Bone marrow (tissue), 2 donors: Measurements from ENCODE around the gene ZEB2.

Experiments used
- DNase-seq, 2 donors: peaks; one replicate each; lab custom pipeline; 2025; lab: John Stamatoyannopoulos, UW

Gene ZEB2

GRCh38 chr2:144471305-144472045 is 48.4 kb downstream of the ZEB2 start:
- DNase-seq, result no peak

GRCh38 chr2:144470816-144471215 is 49.1 kb downstream of the ZEB2 start:
- DNase-seq, result no peak

GRCh38 chr2:144470334-144470733 is 49.6 kb downstream of the ZEB2 start:
- DNase-seq, result no peak

- no peak for DNase-seq
Measured at GRCh38 chr2:144469798-144470197, 50.1 kb downstream of the ZEB2 start.

GRCh38 chr2:144468823-144469595 is 50.9 kb downstream of the ZEB2 start:
- no peak for DNase-seq

- DNase-seq, result no peak
Measured at GRCh38 chr2:144467502-144468137, 52.3 kb downstream of the ZEB2 start.

- DNase-seq, result no peak
Measured at GRCh38 chr2:144466637-144467036, 53.3 kb downstream of the ZEB2 start.

- no peak for DNase-seq
Measured at GRCh38 chr2:144465749-144466148, 54.2 kb downstream of the ZEB2 start.

GRCh38 chr2:144464730-144465129 is 55.2 kb downstream of the ZEB2 start:
- no peak for DNase-seq

- DNase-seq, result no peak
Measured at GRCh38 chr2:144463266-144463665, 56.7 kb downstream of the ZEB2 start.

GRCh38 chr2:144462266-144462665 is 57.7 kb downstream of the ZEB2 start:
- DNase-seq, result no peak

- no peak for DNase-seq
Measured at GRCh38 chr2:144461308-144461766, 58.6 kb downstream of the ZEB2 start.

GRCh38 chr2:144460727-144461307 is 59.1 kb downstream of the ZEB2 start:
- DNase-seq, result no peak

- DNase-seq, result no peak
Measured at GRCh38 chr2:144459937-144460336, 60.0 kb downstream of the ZEB2 start.

- no peak for DNase-seq
Measured at GRCh38 chr2:144459286-144459685, 60.6 kb downstream of the ZEB2 start.

GRCh38 chr2:144458541-144458940 is 61.4 kb downstream of the ZEB2 start:
- DNase-seq, result no peak

GRCh38 chr2:144456680-144457079 is 63.2 kb downstream of the ZEB2 start:
- peak in 1 of 2 donors; percentile 48 for DNase-seq

- no peak for DNase-seq
Measured at GRCh38 chr2:144455987-144456386, 63.9 kb downstream of the ZEB2 start.

GRCh38 chr2:144454466-144455287 is 65.2 kb downstream of the ZEB2 start:
- no peak for DNase-seq

GRCh38 chr2:144453486-144454158 is 66.3 kb downstream of the ZEB2 start:
- no peak for DNase-seq

GRCh38 chr2:144452989-144453336 is 67.0 kb downstream of the ZEB2 start:
- no peak for DNase-seq
